Keratinocyte (primary cell): Measurements from ENCODE around the gene RPP30. TPM values are rescaled to one million over a fixed set of nuclear protein-coding genes. Genes with fewer than 3 reads are reported as not detected.
A peak's percentile ranks its signal among the peaks of the same experiment; 100 is the strongest.

Experiments
- DNase-seq: peaks from one replicate; pipeline ENCODE4 v3.0.0-alpha.2; 2011; ENCODE audit warnings: low read depth, missing footprints, low spot score
- FAIRE-seq: peaks from 2 replicates; lab custom pipeline; 2011; peaks lifted over from hg19 to GRCh38; lab: Jason Lieb, UNC
- H2AFZ ChIP-seq: 2 replicates; pipeline ENCODE4 v1.6.0; 2012; ENCODE audit warnings: low read length, control low read depth, inconsistent platforms; ENCODE audit not compliant: control insufficient read depth
- H3K27ac ChIP-seq: 2 replicates; pipeline ENCODE4 v1.5.1; 2011; ENCODE audit warnings: low read length; ENCODE audit not compliant: control insufficient read depth, insufficient read depth
- H3K27me3 ChIP-seq: 3 replicates; pipeline ENCODE4 v1.6.0; 2011; ENCODE audit warnings: low read length; ENCODE audit not compliant: control insufficient read depth, insufficient read depth; ENCODE audit errors: extremely low read depth
- H3K36me3 ChIP-seq, 2 experiments: 2 replicates in 1 of 2; 3 replicates in 1 of 2; pipeline ENCODE4 v1.5.1; 2011; ENCODE audit warnings: low read length in 2 of 2, mild to moderate bottlenecking in 1 of 2; ENCODE audit not compliant: control insufficient read depth in 2 of 2, insufficient read depth in 2 of 2; ENCODE audit errors: extremely low read depth in 1 of 2
- H3K4me1 ChIP-seq: 3 replicates; pipeline ENCODE4 v1.5.1; 2011; ENCODE audit warnings: low read length; ENCODE audit not compliant: control insufficient read depth, insufficient read depth; ENCODE audit errors: extremely low read depth
- H3K4me2 ChIP-seq: 3 replicates; pipeline ENCODE4 v1.6.0; 2011; ENCODE audit warnings: low read depth, low read length; ENCODE audit not compliant: control insufficient read depth, insufficient read depth; ENCODE audit errors: extremely low read depth
- H3K4me3 ChIP-seq, 3 experiments: fragments of 200-600 bp in 1 of 3; sonication (generic) in 1 of 3; 2 replicates in 2 of 3; 3 replicates in 1 of 3; pipeline ENCODE4 v1.5.1; 2011 to 2016; ENCODE audit warnings: low read length in 3 of 3, mild to moderate bottlenecking in 3 of 3, control low read depth in 2 of 3, inconsistent platforms in 1 of 3, low read depth in 1 of 3, mixed read lengths in 1 of 3, mixed run types in 1 of 3, moderate library complexity in 1 of 3; ENCODE audit not compliant: control insufficient read depth in 2 of 3, insufficient read depth in 2 of 3; ENCODE audit errors: extremely low read depth in 1 of 3
- H3K79me2 ChIP-seq: 2 replicates; pipeline ENCODE4 v1.6.0; 2012; ENCODE audit warnings: low read length; ENCODE audit not compliant: control insufficient read depth, insufficient read depth
- H3K9ac ChIP-seq: 3 replicates; pipeline ENCODE4 v1.6.0; 2011; ENCODE audit warnings: low read length; ENCODE audit not compliant: control insufficient read depth, insufficient read depth; ENCODE audit errors: extremely low read depth
- H3K9me1 ChIP-seq: 3 replicates; pipeline ENCODE4 v1.6.0; 2011; ENCODE audit warnings: low read length; ENCODE audit not compliant: control insufficient read depth, insufficient read depth; ENCODE audit errors: extremely low read depth
- H3K9me3 ChIP-seq: 2 replicates; pipeline ENCODE4 v1.5.1; 2012; ENCODE audit warnings: low read depth, low read length; ENCODE audit not compliant: control insufficient read depth
- H4K20me1 ChIP-seq: 3 replicates; pipeline ENCODE4 v1.6.0; 2011; ENCODE audit warnings: low read length; ENCODE audit not compliant: control insufficient read depth, insufficient read depth; ENCODE audit errors: extremely low read depth
- CTCF ChIP-seq, 3 experiments: IDR thresholded peaks in 1 of 3; conservative IDR thresholded peaks in 1 of 3; optimal IDR thresholded peaks in 1 of 3; 2 replicates in 2 of 3; 3 replicates in 1 of 3; pipeline versions ENCODE3 to v1.5.1; 2011; ENCODE audit warnings: low read length in 3 of 3, mild to moderate bottlenecking in 3 of 3, moderate library complexity in 2 of 3, control low read depth in 1 of 3, inconsistent platforms in 1 of 3; ENCODE audit not compliant: insufficient read depth in 2 of 3; ENCODE audit errors: extremely low read depth in 1 of 3
- EZH2 ChIP-seq: IDR thresholded peaks from one replicate; pipeline ENCODE4 v1.6.1; 2012; ENCODE audit warnings: inconsistent platforms, mild to moderate bottlenecking, low read length, moderate library complexity
- dilution Hi-C: fragments of 300-500 bp; cut with MboI; formaldehyde crosslinking; loops from one replicate; pipeline ENCODE4 v1.7.0; 2020; ENCODE audit warnings: low sequenced_read_pairs; ENCODE audit not compliant: extremely low pct_ligation_motif_present
- polyA plus RNA-seq, 5 experiments: library from polyadenylated mRNA; depleted of rRNA in 3 of 5; stranded (reverse) in 3 of 5; stranded (forward) in 1 of 5; unstranded in 1 of 5; fragments of >200 nt; gene quantifications; 1 replicate in 1 of 5; 2 replicates in 3 of 5; 3 replicates in 1 of 5; pipeline versions ENCODE4 v1.2.1 to v1.2.3, GENCODE V29; 2011 to 2012; ENCODE audit warnings: missing spikeins in 2 of 5, low read depth in 1 of 5, low replicate concordance in 1 of 5

RPP30 gene
- polyA plus RNA-seq, 1 donor (not counting 4 experiments of a cell fraction or from before 2014, with no cell fraction given) = 48.6 TPM

DNA sequence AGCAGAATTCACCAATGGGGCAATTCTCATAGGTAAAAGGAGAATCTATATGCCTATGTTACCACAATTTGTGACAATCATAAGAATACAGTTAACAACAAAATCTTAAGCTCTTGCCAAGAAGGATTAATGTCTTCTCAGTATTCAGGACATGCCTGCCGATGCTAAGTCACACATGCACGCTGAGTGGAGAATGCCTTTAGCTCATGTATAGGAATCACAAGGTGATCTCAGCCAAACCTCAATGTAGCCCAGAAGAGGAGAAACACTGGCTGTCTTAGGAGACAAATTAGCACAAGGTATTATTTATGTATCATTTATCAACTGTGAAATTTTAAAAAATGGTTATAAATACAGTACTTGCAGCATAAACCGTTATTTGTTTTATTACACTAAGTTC, 16.6 kb upstream of the RPP30 start:
- no peak overlapping the region for H3K9ac ChIP-seq
- peak overlapping the region; percentile 90 for H3K4me2 ChIP-seq
- peaks cover 34% of the 10 kb centered on the region for H3K4me1 ChIP-seq
- H3K4me3 ChIP-seq = peak overlapping the region in 2 of 3 experiments; percentile 69 to 79
- H3K36me3 ChIP-seq = no peaks in the 10 kb centered on the region
- no peaks in the 10 kb centered on the region for H4K20me1 ChIP-seq
- dilution Hi-C loops = no loop called here
- H3K9me3 ChIP-seq = no peaks in the 10 kb centered on the region
- peaks cover 50% of the 10 kb centered on the region for H3K79me2 ChIP-seq
- DNase-seq (no peak), FAIRE-seq (peak; percentile 77)
- H3K27me3 ChIP-seq = no peaks in the 10 kb centered on the region
- no peak overlapping the region for H2AFZ ChIP-seq
- H3K9me1 ChIP-seq = no peaks in the 10 kb centered on the region
- H3K27ac ChIP-seq = no peak overlapping the region
- TF ChIP-seq CTCF (optimal IDR thresholded peaks at IDR 0.05 in 1 of 3, IDR thresholded peaks at IDR 0.05 in 1 of 3, conservative IDR thresholded peaks at IDR 0.05 in 1 of 3; ENCODE audit: extremely low read depth in 1 of 3, insufficient read depth in 2 of 3, low read length in 3 of 3) (no peak), EZH2 (no peak)

GRCh38 chr10:90856261-90856660, 15.5 kb upstream of the RPP30 start:
- Histone ChIP-seq H3K36me3 (no peaks in the 10 kb centered on the region), H3K9me3 (no peaks in the 10 kb centered on the region), H3K4me2 (peak overlapping the region; percentile 90), H3K9ac (peak overlapping the region; percentile 82), H2AFZ (no peak overlapping the region), H4K20me1 (no peaks in the 10 kb centered on the region), H3K27me3 (no peaks in the 10 kb centered on the region), H3K9me1 (no peaks in the 10 kb centered on the region), H3K4me1 (peaks cover 34% of the 10 kb centered on the region), H3K27ac (no peak overlapping the region), H3K4me3 (peak overlapping the region; percentile 60 to 79 (median 69)), H3K79me2 (peaks cover 50% of the 10 kb centered on the region)
- dilution Hi-C loops = no loop called here
- FAIRE-seq (peak; percentile 68), DNase-seq (no peak)
- TF ChIP-seq EZH2 = no peak
